ENCODE measurements around the gene PPARA.

PPARA gene

DNA sequence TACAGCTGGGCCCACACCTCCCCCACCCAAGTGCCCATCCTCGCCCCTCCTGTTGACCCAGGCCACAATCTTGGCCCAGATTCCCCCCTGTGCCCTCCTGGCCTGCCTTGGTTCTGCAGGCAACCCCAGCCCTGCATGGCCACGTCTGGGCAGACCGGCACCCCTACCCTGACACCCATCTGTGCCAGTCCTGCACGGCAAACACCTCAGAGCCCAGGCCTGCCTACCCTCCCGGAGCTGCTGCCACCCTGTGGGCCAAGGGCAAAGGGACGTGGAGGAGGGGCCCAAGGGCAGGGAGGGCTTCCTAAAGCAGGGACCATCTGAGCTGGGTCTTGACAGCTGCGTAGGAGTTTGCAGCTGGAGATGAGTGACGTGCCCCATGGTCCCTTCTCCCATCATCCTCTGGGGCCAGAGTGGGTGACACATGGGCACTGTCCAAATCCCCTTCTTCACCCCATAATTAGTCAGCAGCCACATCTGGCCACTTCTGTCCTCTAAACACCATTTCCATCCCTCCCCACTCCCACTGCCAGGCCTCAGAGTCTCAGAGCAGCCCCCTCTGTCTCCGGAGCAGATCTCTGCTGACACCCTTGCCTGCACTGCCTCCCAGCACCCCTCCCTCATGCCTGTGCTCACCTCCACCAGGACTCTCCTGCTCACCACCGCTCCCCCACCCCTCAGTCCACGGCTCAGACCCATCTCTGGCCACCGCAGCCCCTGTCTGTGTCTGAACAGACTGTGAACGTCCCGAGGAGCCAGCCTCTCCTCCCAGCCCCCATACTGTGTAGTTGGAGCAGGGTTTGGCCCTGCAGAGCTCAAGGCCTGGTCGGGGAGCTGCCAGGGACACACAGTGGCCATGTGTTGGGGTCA lies 35.6 kb upstream of the PPARA start:
- DNase-seq: no peak

- no peak for DNase-seq
Observed at GRCh38 chr22:46115388-46115678, 35.0 kb upstream of the PPARA start.

DNA sequence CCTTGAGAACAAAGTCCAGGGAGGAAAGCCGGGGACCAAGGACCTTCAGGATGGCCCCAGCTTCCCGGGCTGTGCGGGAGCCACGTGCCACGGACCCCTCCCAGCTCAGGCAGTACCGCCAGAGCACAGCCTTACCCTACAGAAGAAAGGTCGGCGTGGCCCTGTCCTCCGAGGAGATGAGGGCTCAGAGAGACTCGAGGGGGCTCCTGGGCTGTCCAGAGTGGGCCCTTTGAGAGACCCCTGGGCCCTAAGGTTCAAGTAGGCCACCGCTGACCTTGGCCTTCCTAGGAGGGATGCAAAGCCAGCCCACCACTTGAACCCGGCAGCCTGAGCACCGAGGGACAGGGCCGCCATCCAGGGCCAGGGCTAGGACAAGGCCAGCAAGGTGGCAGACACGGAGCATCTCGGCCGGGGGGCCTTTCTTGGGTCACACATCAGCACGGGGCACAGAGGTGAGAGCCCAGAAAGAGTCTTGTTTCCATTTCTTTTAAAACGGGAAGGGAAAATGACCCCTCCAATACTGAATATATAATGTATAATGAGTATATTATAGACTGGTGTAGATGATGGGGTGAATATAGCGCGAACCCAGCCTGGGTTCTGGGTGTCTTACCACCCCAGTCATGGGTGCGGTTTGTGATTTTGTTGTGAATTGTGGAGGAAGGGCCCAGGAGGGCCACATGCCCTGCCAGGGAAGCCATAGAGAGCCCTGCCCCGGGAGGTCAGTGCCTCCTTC lies 34.4 kb upstream of the PPARA start:
- no peak for DNase-seq

- DNase-seq: no peak
Observed at GRCh38 chr22:46116491-46116958, 33.8 kb upstream of the PPARA start.

- no peak for DNase-seq
Observed at GRCh38 chr22:46117206-46118199, 32.8 kb upstream of the PPARA start.

- no peak for DNase-seq
Observed at GRCh38 chr22:46119093-46119728, 31.1 kb upstream of the PPARA start.

DNA sequence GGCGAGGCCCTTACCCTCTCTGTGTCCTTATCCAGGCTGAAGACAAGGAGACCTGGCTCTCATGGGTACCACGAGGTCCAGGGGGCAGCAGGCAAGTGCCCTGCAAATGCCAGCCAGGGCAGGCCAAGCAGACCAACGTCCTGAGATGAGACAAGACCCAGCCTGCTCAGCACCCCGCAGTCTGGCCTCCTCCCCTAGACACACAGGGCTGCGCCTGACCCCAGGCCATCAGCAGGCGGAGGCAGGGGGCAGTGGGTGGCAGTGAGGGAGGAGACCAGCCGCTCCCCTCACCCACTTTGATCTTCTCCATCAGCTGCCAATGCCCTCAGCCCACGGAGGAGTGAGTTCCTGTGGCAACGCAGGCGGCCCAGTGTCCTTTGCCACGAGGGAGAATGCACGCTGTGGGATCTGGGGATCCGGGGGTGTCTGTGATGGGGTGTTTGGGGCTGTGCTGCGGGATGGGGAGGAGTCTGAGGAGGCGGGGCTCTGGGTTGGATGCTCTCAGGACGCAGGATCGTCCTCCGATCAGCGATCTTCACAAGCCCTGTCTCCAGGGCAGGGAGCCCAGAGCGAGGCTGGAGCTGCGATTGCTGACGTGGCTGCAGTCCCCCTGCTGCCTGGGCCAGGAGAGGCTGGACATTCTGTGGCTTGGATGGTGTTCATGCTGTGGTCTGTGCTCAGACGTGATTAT lies 30.5 kb upstream of the PPARA start:
- no peak for DNase-seq

DNA sequence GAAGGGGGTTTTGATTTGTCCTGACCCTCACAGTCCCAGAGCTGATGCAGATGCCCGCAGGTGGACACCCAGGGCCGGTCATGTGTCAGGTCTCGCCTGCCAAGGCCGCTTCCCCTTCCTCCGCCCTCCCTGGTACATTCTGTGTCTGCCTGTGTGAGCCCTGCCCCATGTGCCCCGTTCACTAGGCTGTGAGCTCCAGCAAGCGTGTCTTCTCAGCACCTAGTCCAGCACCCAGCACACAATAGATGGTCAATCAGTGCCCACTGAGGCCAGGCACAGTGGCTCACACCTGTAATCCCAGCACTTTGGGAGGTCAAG lies 29.9 kb upstream of the PPARA start:
- no peak for DNase-seq

- DNase-seq: no peak
Observed at GRCh38 chr22:46121079-46121478, 29.2 kb upstream of the PPARA start.

DNA sequence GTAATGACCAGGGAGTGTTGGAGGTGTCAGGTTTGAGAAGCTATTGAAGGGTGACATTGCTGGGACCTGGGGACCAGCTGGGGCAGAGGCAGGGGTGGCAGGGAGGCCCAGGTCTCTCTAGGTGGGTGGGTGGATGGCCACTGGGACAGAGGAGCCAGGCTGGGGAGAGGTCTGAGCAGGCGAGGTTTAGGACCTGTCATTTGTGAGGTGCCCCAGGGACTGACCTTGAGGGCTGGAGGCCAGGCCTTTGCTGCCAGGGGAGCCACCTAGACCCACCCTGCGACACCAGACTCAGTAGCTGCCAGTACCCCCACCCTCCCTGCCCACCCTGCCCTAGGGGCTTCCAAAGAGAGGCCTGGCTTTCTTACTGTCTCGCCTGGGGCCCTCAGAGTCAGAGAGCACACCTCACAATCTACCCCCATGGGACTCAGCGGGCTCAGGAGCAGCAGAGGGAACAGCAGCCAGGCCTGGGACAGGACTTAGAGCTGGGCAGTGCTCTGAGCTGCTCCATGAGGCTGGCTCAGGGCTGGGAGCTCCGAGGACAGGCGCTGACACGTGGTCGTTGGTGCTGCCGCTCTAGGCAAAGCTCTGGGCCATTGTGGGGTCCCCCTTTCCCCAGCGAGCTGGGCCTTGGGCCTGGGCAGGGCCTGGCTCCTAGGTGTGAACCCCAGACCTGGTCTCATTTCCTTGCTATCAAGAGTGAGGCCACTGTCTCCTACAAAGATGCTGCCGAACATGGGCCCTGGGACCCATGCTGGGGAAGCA lies 28.6 kb upstream of the PPARA start:
- DNase-seq: no peak

GRCh38 chr22:46122511-46122971 lies 27.8 kb upstream of the PPARA start:
- DNase-seq: no peak

DNA sequence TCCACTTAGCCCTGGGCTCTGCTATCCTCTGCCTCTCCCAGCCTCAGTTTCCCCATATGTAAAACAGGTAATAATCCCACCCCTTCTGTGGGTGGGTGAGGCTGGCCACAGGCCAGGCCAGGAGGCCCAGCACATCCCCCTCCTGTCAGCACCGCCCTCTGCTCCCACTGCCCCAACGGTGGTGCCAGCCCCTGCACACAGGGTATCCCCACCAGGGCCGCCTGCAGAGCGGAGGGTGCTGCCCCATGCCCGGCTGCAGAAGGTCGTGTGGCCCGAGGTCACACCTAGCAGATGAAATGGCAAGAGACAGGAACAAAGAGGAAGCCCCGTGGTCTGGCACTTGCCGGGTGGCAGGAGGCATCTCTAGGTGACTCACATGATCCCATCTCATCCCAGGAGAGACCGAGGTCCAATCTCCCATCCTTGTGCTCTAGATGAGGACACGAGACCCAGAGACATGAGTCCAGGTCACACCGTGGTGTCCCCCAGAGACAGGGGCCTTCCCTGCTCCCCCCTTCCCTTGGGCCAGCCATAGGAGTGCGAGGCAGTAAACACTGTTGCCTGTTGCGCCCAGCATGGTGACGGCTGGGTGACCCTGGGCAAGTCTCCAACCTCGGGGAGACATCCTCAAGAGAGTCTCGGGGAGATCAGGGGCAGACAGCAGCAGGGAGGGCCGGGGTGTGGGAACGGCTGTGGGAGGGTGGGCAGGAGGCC lies 27.2 kb upstream of the PPARA start:
- DNase-seq: no peak

- no peak for DNase-seq
Observed at GRCh38 chr22:46123694-46124382, 26.5 kb upstream of the PPARA start.

DNA sequence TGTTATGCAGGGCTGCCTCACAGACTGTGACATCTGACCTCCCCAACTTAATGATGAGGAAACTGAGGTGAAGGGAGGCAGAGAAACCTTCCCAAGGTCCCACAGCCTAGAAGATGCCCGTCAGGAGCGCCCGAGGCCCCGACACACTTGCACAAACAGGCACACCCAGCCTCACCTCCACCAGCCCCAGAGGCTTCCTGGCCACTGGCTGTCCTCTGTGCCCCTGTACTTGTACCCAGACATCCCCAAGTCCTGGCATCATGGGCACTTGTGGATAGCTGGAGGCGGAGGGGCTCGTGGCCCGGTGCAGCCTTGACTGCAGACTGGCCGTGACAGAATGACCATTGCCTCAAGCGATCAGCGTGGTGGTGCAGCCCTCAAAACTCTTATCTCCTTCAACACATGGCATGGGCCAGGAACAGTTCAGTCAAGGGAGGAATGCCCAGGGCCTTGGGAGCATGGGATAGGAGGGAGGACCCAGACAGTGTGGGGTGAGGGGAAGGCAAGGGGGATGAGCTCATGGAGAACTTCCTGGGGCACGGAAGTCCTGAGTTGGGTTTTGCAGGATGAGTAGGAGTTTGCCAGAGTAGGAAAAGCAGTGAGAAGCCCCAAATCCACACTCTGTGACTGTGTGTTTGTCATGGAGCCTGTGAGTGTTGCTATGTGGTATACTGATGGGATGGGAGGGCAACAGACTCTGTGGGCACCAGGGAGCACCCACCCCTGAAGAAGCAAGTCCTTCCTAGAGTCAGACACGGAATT lies 25.8 kb upstream of the PPARA start:
- no peak for DNase-seq

DNA sequence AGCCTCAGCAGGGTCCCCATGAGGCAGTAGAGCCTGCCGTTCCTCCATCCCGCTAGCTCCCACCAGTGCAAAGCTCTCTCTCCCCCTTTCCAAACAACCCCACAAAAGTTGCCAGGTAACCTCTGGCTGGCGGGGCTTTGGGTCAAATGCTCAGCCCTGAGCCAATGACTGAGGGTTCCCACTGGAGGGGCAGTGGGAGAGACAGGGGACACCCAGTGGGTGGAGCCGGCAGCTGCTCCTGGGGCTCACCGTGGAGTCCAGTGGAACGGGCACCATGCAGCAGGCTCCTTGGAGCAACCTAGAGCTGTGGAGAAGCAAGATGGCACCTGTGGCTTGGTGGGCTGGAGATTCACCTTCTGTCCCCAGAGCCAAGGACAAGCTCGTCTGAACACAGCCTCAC lies 25.0 kb upstream of the PPARA start:
- DNase-seq: no peak

DNA sequence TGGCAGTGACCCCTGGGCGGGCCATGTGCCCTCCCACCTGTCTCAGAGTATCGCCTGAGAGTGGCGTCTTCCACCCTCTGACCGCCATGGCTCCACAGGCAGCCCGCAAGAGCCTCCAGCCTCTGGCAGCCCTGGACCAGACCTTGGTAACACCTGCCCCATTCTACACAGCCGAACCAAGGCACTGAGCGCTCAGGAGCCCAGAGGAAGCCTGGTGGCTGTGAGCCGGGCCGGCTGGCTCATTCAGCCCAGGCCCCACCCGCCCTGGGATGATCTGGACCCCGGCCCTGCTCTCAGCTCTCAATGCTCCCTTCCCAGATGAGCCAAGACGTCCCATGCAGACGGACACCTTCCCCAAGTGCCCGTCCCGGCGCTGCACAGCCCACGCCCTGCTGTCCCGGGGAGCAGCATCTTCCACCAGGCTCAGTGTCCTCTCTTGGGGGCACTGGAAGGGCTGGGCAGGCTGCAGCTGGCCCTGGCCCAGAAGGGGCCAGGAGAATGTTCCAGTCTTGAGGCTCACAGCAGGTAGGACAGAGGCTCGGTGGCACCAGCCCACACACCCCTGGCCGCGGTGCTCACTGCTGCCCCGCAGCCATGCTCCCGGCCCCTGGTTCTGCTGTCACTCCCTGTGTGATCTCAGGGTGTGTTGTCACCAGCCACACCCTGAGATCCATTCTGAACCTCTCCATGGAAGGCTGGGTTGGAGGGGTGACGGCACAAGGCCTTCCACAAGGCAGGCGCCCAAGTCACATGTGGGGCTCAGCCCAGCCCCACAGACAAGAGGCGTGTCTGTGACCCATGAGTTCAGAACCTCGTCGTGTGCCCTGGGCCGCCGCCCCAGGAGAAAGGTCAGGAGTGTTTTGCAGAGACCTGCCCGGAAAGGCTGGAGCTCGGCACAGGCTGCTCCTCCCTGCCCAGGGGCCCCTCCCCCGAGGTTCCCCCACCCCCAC lies 24.2 kb upstream of the PPARA start:
- DNase-seq: no peak

DNA sequence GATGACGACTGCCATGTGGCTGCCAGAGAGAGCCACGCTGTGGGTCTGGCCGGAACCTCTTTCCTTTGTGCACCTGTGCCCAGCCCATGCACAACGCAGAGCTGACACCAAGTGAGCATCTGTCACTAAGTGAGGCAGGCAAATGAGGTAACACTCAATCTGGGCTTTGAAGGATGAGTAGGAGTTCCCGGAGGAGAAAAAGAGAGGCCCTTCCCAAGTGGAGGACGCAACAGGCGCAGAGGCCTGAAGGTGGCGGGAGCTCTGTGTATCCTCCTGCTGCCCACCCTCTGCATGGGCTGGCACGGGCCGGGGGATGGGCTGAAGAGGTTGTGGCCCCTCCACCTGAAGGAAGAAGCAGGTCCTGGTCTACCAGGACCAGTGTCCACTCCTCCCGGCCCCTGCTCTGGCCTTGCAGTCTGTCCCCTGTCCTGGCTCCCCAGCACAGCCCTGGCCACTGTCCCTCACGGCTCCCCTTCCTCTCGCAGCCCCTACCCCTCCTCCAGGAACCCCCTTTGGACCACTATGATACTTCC lies 23.4 kb upstream of the PPARA start:
- no peak for DNase-seq

DNA sequence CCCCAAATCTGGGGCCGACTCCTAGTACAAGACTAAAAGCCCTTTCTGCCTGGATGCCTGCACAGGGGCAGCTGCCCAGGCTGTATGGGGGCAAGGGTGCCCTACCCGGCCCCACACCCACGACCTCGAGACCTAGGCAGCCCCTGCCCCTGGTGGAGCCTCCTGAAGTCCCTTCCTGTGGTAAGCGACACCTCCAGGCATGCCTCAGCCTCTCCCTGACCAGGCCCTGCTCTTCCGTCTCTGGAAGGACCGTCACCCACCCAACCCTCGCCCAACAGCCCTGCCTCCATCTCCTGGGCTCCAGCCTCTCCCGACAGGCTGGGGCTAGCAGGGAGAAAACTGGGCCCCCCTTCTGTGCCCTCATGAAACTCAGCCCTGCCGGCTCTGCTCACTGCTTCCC lies 22.8 kb upstream of the PPARA start:
- no peak for DNase-seq
